Fibroblast of the aortic adventitia (primary cell): Measurements from ENCODE around the gene JARID2. TPM values are rescaled to one million over a fixed set of nuclear protein-coding genes. Genes with fewer than 3 reads are reported as not detected.

Experiments
- DNase-seq: peaks from one replicate; pipeline ENCODE4 v3.0.0-alpha.2; 2010; ENCODE audit warnings: low read depth
- H3K4me3 ChIP-seq: 2 replicates; pipeline ENCODE4 v1.5.1; 2011; ENCODE audit warnings: low read depth, mild to moderate bottlenecking, control low read depth, low read length, moderate library complexity
- total RNA-seq: library from RNA; depleted of rRNA; stranded (reverse); fragments of >200 nt; gene quantifications from 2 replicates; pipeline ENCODE4 v1.2.3, GENCODE V29; 2012; ENCODE audit warnings: low replicate concordance
- TF ChIP-seq, protein P1 (sequence below): IDR thresholded peaks from 2 replicates; pipeline ENCODE4 v1.5.1; 2011; ENCODE audit warnings: mild to moderate bottlenecking, low read length, control low read depth, inconsistent platforms; ENCODE audit not compliant: insufficient read depth

The JARID2 gene
- total RNA-seq, 1 donor: 8.3 TPM

DNA sequence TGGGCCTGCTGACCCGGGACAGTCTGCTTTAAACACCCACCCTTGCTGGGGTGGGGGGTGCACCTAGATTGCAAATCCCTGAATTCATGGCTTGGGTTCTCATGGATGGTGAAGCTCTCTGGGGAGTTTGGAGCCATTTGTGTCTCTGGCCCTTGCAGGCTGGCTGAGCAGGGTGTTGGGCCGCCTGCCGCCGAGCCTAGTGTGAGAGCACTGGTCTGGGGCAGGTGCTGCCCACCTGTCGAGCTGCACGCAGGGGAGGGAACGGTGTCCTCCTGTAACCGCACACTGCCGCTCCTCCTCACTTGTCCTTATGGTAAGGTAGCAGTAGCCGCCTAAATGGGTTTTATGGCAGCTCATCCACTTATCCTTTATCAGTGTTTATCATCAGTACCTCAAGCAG lies 273.0 kb downstream of the JARID2 start:
- TF ChIP-seq, protein P1, sequence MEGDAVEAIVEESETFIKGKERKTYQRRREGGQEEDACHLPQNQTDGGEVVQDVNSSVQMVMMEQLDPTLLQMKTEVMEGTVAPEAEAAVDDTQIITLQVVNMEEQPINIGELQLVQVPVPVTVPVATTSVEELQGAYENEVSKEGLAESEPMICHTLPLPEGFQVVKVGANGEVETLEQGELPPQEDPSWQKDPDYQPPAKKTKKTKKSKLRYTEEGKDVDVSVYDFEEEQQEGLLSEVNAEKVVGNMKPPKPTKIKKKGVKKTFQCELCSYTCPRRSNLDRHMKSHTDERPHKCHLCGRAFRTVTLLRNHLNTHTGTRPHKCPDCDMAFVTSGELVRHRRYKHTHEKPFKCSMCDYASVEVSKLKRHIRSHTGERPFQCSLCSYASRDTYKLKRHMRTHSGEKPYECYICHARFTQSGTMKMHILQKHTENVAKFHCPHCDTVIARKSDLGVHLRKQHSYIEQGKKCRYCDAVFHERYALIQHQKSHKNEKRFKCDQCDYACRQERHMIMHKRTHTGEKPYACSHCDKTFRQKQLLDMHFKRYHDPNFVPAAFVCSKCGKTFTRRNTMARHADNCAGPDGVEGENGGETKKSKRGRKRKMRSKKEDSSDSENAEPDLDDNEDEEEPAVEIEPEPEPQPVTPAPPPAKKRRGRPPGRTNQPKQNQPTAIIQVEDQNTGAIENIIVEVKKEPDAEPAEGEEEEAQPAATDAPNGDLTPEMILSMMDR: no peak
- no peak overlapping the region for H3K4me3 ChIP-seq
- no peak for DNase-seq

DNA sequence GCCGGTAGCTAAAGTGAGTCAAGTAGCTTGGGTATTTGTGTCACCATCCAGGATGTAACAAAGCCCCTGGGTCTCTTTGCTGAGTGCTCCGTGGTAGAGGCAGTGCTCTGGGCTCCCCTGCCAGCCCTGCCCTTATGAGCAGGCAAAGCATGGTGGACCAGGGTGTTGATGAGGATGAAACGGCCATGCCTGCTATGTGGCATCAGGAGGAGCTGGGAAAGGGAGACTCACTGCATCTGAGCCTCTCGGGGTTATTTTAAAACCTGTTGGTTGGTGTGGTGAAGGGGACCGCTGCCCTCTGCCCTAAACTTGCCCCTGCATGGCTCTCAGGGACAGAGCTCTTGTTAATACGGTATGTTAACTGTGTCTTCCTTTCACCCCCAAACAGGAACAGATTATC lies 273.8 kb downstream of the JARID2 start:
- TF ChIP-seq, protein P1: no peak

DNA sequence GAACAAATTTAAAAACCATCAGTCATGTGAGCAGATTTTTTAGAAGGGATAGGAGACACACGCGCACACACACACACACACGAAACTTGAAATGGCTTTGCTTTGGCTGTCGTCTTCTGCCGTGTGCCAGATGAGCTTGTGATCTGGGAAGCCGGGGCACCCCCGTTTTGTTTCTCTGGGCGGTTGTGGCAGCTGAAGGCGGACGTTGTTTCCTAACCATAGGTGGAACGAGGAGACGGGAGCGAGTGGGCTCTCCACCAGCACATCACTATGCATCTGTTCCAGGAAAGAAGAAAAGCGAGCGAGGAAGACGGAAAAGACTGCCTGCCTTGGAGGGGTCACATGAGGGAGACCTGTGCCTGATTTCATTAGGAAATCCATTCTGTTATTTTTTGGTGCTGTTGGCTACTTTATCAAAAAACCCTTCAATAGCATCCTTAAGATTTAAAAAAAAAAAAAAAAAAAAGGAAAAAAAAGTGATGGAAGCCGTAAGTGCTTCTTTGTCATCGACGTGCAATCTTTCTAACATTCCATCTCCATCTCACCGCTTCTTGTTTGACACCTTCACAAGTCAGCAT lies 274.8 kb downstream of the JARID2 start:
- no peak overlapping the region for H3K4me3 ChIP-seq
- DNase-seq: no peak
- TF ChIP-seq, protein P1: no peak

More for the DNA sequence above, 273.8 kb downstream of the JARID2 start:
- no peak for DNase-seq
- no peak overlapping the region for H3K4me3 ChIP-seq

DNA sequence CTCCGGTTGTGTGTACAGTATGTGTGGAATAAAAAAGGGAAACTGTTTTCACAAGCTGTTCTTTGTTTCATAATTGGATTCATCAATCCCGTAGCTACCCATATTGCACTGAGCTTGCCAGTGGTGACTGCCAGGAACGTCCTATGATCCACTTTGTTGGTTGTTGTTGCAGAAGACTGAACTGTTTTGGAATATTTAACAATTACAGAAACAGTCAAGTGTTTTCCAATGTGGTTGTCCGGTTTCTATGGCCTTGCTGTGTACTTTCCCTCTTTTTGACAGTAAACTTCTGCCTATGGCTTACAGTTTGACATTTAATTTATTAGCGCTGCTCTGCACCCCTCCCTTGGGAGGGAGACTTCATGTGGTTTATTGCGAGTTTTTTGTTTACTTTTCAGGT lies 275.7 kb downstream of the JARID2 start:
- no peak for DNase-seq
- TF ChIP-seq, protein P1: no peak
- no peak overlapping the region for H3K4me3 ChIP-seq

DNA sequence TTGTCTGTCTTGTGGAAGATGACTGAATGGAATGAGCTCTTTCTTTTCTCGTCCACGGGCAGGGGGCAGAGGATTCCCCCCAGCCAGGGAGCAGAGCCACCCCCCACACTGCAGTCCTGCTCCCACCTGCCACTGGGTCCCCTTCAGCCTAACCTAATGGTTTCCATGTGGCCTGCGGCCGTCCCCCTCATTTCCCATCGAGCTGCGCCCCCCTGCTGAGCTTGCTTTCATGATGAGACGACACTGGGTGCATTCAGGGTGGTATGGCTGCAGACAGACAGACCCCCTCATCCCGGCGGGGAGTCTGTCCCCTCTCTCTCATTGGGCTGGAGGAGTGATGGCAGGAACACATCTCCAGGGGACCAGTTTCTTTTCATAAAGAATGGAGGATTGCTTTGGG lies 276.2 kb downstream of the JARID2 start:
- H3K4me3 ChIP-seq: no peak overlapping the region
- DNase-seq: no peak
- TF ChIP-seq, protein P1: no peak

DNA sequence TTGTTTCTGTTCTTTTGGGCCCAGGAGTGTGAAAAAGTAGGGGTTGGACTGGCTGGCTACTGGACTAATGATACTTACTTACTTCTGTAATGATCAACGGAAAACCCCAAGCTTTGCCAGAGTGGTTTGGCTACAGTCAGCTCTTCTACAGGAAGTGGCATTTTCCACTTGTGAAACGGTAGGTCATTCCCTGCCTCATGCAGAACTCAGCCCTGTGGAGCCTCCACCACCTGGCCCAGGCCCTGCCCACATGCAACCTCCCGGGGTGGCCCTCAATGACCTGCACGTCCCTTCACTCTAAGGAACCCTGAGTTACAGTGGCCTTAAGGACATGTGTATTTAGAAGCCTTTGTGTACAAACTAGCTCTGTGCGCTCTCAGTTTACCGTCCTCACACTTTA lies 276.6 kb downstream of the JARID2 start:
- no peak overlapping the region for H3K4me3 ChIP-seq
- TF ChIP-seq, protein P1: no peak
- no peak for DNase-seq
